ENCODE measurements around the gene VWA8.
"Not testable (repeated sequence)": the region's sequence is repeated elsewhere in the genome, so short reads cannot be mapped to it uniquely, and the experiment has no call there.

VWA8 gene

GRCh38 chr13:41541142-41541938, 419.6 kb downstream of the VWA8 start:
- H3K9me3 ChIP-seq: no peaks in the 10 kb centered on the region
- H3K4me3 ChIP-seq: no peak overlapping the region
- no peak for DNase-seq
- intact Hi-C loops (cut with DNase I; ENCODE audit: low total_unique reads): no loop called here
- H3K27me3 ChIP-seq: peaks cover 0 to 5% of the 10 kb centered on the region in 2 donors
- no peak for TF ChIP-seq CTCF (IDR thresholded peaks at IDR 0.05)
- peaks cover 0 to 3% (median 1%) of the 10 kb centered on the region in 4 donors for H3K4me1 ChIP-seq
- no peak overlapping the region for H3K27ac ChIP-seq
- no peaks in the 10 kb centered on the region for H3K36me3 ChIP-seq

- H3K36me3 ChIP-seq; H3K9me3 ChIP-seq; H3K27me3 ChIP-seq; DNase-seq; H3K27ac ChIP-seq; intact Hi-C loops (cut with DNase I; ENCODE audit: low total_unique reads); H3K4me1 ChIP-seq; H3K4me3 ChIP-seq: not testable (repeated sequence)
Observed at GRCh38 chr13:41540240-41540639, 420.7 kb downstream of the VWA8 start.

GRCh38 chr13:41533266-41534052, 427.4 kb downstream of the VWA8 start:
- Histone ChIP-seq H3K27ac (no peak overlapping the region), H3K27me3 (no peaks in the 10 kb centered on the region), H3K9me3 (no peaks in the 10 kb centered on the region), H3K4me1 (no peaks in the 10 kb centered on the region), H3K4me3 (no peak overlapping the region), H3K36me3 (no peaks in the 10 kb centered on the region)
- peak; percentile 78 to 79 for DNase-seq
- intact Hi-C loops (cut with DNase I; ENCODE audit: low total_unique reads): no loop called here
- no peak for TF ChIP-seq CTCF (IDR thresholded peaks at IDR 0.05)

- no peak for DNase-seq
- Histone ChIP-seq H3K4me3 (no peak overlapping the region), H3K9me3 (no peaks in the 10 kb centered on the region), H3K36me3 (no peaks in the 10 kb centered on the region), H3K27ac (no peak overlapping the region), H3K27me3 (no peaks in the 10 kb centered on the region), H3K4me1 (no peaks in the 10 kb centered on the region)
- TF ChIP-seq CTCF (IDR thresholded peaks at IDR 0.05): no peak
- intact Hi-C loops (cut with DNase I; ENCODE audit: low total_unique reads): no loop called here
Observed at GRCh38 chr13:41528021-41528420, 432.9 kb downstream of the VWA8 start.

- no peaks in the 10 kb centered on the region for H3K9me3 ChIP-seq
- no peak for DNase-seq
- H3K4me3 ChIP-seq: no peak overlapping the region
- H3K27me3 ChIP-seq: no peaks in the 10 kb centered on the region
- H3K4me1 ChIP-seq: no peaks in the 10 kb centered on the region
- H3K27ac ChIP-seq: no peak overlapping the region
- TF ChIP-seq CTCF (IDR thresholded peaks at IDR 0.05): no peak
- H3K36me3 ChIP-seq: no peaks in the 10 kb centered on the region
- intact Hi-C loops (cut with DNase I; ENCODE audit: low total_unique reads): no loop called here
Observed at GRCh38 chr13:41520660-41521630, 440.0 kb downstream of the VWA8 start.

All from tibial artery (tissue), 4 donors.